HS-27A (cell line): Measurements from ENCODE around the gene NCAPG.
"Not testable (repeated sequence)": the region's sequence is repeated elsewhere in the genome, so short reads cannot be mapped to it uniquely, and the experiment has no call there.

Source experiments
- DNase-seq: peaks from one replicate; pipeline ENCODE4 v3.0.0-alpha.2; 2012; ENCODE audit warnings: low read depth, missing footprints

The NCAPG gene

GRCh38 chr4:17797808-17798207 is 13.0 kb upstream of the NCAPG start:
- DNase-seq, result no peak

- no peak for DNase-seq
Measured at GRCh38 chr4:17805580-17806155, 5.1 kb upstream of the NCAPG start.

- no peak for DNase-seq
Measured at GRCh38 chr4:17807446-17807845, 3.3 kb upstream of the NCAPG start.

GRCh38 chr4:17809667-17810066 is 1.1 kb upstream of the NCAPG start:
- DNase-seq, result no peak

GRCh38 chr4:17811078-17811603 is 362 bp downstream of the NCAPG start:
- no peak for DNase-seq

- DNase-seq, result no peak
Measured at GRCh38 chr4:17812125-17812524, 1.3 kb downstream of the NCAPG start.

- no peak for DNase-seq
Measured at GRCh38 chr4:17812801-17813200, 2.0 kb downstream of the NCAPG start.

- DNase-seq, result peak; percentile 24
Measured at GRCh38 chr4:17814140-17814539, 3.4 kb downstream of the NCAPG start.

- DNase-seq, result no peak
Measured at GRCh38 chr4:17816142-17816541, 5.4 kb downstream of the NCAPG start.

- DNase-seq, result no peak
Measured at GRCh38 chr4:17817027-17817426, 6.2 kb downstream of the NCAPG start.

GRCh38 chr4:17823871-17824669 is 13.3 kb downstream of the NCAPG start:
- DNase-seq, result no peak

GRCh38 chr4:17846266-17846665 is 35.5 kb downstream of the NCAPG start:
- DNase-seq, result no peak

GRCh38 chr4:17850295-17850694 is 39.5 kb downstream of the NCAPG start:
- DNase-seq, result not testable (repeated sequence)

GRCh38 chr4:17851959-17852358 is 41.2 kb downstream of the NCAPG start:
- no peak for DNase-seq

- no peak for DNase-seq
Measured at GRCh38 chr4:17854036-17854435, 43.3 kb downstream of the NCAPG start.

- DNase-seq, result no peak
Measured at GRCh38 chr4:17859793-17860406, 49.1 kb downstream of the NCAPG start.

GRCh38 chr4:17861906-17862305 is 51.1 kb downstream of the NCAPG start:
- not testable (repeated sequence) for DNase-seq

- DNase-seq, result no peak
Measured at GRCh38 chr4:17865866-17866363, 55.1 kb downstream of the NCAPG start.

- DNase-seq, result no peak
Measured at GRCh38 chr4:17866810-17867209, 56.0 kb downstream of the NCAPG start.

GRCh38 chr4:17867276-17867675 is 56.5 kb downstream of the NCAPG start:
- no peak for DNase-seq

GRCh38 chr4:17869327-17869726 is 58.5 kb downstream of the NCAPG start:
- no peak for DNase-seq

GRCh38 chr4:17875402-17876070 is 64.8 kb downstream of the NCAPG start:
- no peak for DNase-seq
